Jurkat, Clone E6-1 (cell line): ENCODE results near the gene SNF8.
A peak's percentile ranks its signal among the peaks of the same experiment; 100 is the strongest.

Experiments
- DNase-seq: peaks from one replicate; pipeline ENCODE4 v3.0.0-alpha.2; 2011; ENCODE audit warnings: low read depth, low spot score
- H3K4me3 ChIP-seq: 2 replicates; pipeline ENCODE4 v1.5.1; 2011; ENCODE audit warnings: mild to moderate bottlenecking, low read length, control low read depth, moderate library complexity

The SNF8 gene

GRCh38 chr17:48933035-48933434 is 11.6 kb downstream of the SNF8 start:
- no peak for DNase-seq
- H3K4me3 ChIP-seq = no peak overlapping the region

DNA sequence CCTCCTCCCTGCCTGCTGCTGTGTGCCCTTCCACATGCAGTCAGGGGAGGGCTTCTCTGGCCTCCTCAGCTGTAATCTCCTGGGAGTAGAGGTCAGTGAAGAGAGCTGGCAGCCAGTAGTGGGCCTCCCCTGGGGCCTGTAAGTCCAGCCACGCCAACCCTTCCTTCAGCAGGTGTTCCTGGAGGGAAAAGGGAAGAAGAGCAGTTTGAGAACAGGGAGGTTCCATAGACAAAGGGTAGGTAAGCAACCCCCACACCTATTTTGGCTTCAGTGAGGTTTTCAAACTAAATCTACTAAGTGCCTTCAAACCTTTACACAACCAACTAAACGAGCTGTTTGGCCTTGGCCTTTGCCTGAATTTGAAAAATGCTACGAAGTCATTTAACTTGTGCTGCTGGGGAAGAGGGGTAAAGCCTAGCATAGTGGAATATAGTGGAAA is 14.2 kb downstream of the SNF8 start:
- no peak for DNase-seq
- no peak overlapping the region for H3K4me3 ChIP-seq

GRCh38 chr17:48929812-48930165 is 14.9 kb downstream of the SNF8 start:
- H3K4me3 ChIP-seq = no peak overlapping the region
- DNase-seq = no peak

GRCh38 chr17:48928876-48929811 is 15.5 kb downstream of the SNF8 start:
- no peak for DNase-seq

DNA sequence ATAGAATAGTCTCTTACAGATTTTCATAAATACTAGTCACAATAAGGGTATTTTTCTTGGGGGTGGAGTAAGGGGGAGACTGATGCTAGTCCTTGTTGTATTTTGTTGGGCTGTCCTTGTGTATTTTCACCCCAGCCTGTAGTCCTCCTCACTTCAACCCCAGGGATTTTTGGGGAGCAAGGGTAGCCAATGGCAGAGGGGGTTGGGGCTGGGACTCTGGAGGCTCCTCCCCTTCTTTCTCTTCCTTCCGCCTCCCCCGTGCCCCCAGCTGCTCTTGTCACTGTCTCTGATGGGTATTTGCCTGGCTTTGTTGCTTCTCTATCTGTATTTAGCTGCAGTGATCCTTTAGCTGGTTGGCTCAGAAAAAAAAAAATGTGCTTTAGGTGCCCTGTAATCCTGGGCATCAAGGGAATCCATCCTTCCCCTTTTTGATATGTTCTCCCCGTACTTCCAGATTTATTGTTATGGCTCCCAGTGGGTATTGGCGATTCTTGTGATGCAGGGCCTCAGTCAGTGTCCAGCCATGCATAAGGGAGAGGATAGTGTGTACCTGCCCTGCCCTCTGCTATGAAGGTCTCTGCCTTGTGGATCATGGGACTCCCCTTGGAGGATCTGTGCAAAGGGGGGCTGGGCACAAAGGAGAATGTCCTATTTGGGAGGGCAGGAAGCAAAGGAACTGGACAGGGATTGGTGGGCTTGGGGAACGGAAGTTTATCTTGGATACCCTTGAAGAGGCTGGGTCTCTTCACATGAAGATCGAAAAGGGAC is 16.5 kb downstream of the SNF8 start:
- DNase-seq = no peak
- H3K4me3 ChIP-seq = no peak overlapping the region

More at GRCh38 chr17:48928876-48929811, 15.5 kb downstream of the SNF8 start:
- H3K4me3 ChIP-seq = no peak overlapping the region

DNA sequence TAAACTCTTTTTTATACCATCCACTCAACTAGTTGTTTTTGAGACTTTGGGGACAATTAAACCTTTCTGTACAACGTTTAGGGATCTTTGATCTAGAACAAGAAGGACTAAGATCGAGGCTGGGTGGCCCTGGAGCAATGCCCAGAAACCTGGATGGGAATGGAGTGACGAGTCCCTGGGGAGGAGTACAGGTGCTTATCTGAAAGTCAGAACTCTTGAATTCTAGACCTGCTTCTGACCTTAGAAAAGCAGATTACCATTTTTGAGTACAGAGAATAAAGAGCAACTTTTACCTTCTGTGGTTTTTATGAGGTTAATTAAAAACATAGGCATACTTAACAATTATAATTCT is 18.7 kb downstream of the SNF8 start:
- DNase-seq = no peak
- no peak overlapping the region for H3K4me3 ChIP-seq

GRCh38 chr17:48925251-48925990 is 19.2 kb downstream of the SNF8 start:
- DNase-seq = no peak

GRCh38 chr17:48915459-48916282 is 29.0 kb downstream of the SNF8 start:
- DNase-seq = no peak
- no peak overlapping the region for H3K4me3 ChIP-seq

More at GRCh38 chr17:48925251-48925990, 19.2 kb downstream of the SNF8 start:
- H3K4me3 ChIP-seq = no peak overlapping the region

GRCh38 chr17:48912476-48912875 is 32.2 kb downstream of the SNF8 start:
- DNase-seq = no peak
- no peak overlapping the region for H3K4me3 ChIP-seq

DNA sequence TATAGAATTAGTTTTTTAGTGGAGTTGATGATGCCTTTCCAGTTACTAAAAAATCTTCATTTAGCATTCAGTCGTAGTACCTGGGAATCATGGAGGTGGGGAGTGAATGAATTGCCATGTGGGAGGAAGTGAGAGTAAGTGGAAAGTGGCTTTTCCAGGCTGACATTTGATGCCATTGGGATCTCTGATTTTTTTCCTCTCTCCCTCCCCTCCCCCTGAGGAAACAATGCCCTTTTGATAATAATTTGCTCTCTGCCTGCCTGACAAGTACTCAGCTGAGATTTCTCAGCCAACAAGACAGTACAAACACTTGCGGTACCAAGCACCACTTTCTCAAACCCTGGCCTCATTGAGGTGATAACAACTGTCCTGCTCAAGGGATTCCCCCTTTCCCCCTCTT is 34.3 kb downstream of the SNF8 start:
- no peak overlapping the region for H3K4me3 ChIP-seq
- no peak for DNase-seq

DNA sequence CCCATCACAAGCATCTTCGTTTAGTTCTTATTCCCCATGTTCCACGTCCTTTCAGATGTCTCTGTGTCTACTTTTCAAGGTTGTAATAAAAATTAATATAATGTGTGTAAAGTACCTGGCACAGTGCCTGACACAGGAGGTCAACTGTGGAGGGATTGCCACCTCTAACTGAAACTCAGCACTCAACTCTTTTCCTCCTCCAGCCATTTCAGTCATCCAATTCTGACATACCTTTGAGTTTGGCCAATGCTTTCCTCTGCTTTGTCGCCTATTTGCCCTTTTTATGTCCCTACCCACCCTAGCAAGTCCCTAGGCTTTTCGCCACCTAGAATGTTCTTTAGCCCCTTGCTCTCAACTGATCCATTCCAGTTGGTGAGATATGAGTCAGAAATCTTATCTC is 34.9 kb downstream of the SNF8 start:
- peak overlapping the region; percentile 71; the same call in 1 of the 2 replicates for H3K4me3 ChIP-seq
- no peak for DNase-seq

GRCh38 chr17:48908853-48909394 is 35.7 kb downstream of the SNF8 start:
- H3K4me3 ChIP-seq = peak overlapping the region; percentile 71
- peak; percentile 91 for DNase-seq

DNA sequence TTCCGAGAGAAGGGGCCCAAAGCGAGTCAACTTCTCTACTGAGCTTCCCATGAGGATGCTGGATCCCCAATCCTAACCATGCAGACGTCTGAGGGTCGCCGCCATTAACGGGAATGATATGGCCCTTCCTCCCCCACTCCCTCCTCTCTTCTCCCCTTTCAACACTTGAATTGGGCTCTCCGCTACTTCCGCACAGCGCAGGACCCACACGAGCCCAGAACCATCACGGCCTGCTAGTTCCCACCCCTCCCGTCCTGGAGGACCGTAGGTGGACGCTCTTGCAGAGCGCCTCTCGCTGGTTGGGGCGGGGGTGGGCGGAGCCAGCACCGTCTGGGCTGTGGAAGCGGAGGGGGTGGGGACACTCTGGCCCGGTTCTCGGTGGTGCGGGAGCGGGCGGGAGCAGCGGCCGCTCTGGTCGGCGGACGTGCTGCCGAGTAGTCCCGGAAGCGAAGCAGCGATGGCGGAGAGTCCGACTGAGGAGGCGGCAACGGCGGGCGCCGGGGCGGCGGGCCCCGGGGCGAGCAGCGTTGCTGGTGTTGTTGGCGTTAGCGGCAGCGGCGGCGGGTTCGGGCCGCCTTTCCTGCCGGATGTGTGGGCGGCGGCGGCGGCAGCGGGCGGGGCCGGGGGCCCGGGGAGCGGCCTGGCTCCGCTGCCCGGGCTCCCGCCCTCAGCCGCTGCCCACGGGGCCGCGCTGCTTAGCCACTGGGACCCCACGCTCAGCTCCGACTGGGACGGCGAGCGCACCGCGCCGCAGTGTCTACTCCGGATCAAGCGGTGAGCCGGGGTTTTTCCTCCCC is 36.4 kb downstream of the SNF8 start, which contains the start of gene UBE2Z:
TSS of gene UBE2Z (plus strand) at position 361 of the 797 bp plus-strand sequence. CDS start at position 458, 97 bp downstream.
- peak; percentile 88 for DNase-seq
- peak within 1 kb of the TSS; percentile 71 for H3K4me3 ChIP-seq

DNA sequence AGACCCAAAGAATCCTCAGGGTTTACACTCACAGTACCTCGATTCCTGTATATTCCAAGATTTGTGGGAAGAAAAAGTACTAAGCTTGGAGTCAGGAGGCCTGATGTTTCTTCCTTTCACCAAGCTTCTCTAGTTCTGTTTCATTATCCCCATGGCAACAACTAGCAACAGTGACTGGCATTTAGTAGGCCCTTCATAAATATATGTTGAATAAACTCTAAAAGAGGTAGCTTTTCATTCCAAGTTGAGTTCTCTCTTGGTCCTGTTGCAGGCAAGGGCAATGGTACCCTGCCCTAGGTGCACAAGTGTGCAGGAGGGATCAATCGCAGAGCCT is 37.0 kb downstream of the SNF8 start:
- H3K4me3 ChIP-seq = peak overlapping the region; percentile 71
- DNase-seq = peak; percentile 24

DNA sequence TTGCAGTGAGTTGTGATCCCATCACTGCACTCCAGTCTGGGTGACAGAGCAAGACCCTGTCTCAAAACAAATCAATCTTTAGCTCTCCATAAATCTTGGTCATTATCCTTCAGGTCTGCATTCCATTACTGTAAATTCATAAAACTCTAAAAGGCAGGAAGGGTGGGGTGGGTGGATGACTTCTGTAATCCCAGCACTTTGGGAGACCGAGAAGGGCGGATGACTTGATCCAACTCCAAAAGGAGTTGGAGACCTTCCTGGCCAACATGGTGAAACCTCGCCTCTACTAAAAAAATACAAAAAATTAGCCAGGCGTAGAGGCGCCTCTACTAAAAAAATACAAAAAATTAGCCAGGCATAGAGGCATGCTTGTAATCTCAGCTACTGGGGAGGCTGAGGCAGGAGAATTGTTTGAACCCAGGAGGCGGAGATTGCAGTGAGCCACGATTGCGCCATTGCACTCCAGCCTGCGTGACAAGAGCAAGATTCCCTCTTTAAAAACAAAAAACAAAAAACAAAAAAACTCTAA is 38.6 kb downstream of the SNF8 start:
- H3K4me3 ChIP-seq = no peak overlapping the region
- DNase-seq = no peak

GRCh38 chr17:48904428-48904827 is 40.2 kb downstream of the SNF8 start:
- DNase-seq = no peak
- no peak overlapping the region for H3K4me3 ChIP-seq

- H3K4me3 ChIP-seq = no peak overlapping the region
- no peak for DNase-seq
These were observed 41.2 kb downstream of the SNF8 start for GRCh38 chr17:48903401-48903800.
